ENCODE data around the gene NT5E. TPM values are rescaled to one million over a fixed set of nuclear protein-coding genes. Genes with fewer than 3 reads are reported as not detected.
A peak's percentile ranks its signal among the peaks of the same experiment; 100 is the strongest.

Gene NT5E
- total and polyA plus RNA-seq, 2 of the 13 experiments (the other 11 are each of a cell fraction or from before 2014, with no cell fraction given) = 9.5 to 33.0 TPM

GRCh38 chr6:85464722-85465150 is 14.9 kb downstream of the NT5E start:
- WGBS (ENCODE audit: low lambda C conversion rate) = 94% methylated on average over 4 of the region's 4 CpGs
- no TSS peak for BruUV-seq (replicated peaks)

More at GRCh38 chr6:85464722-85465150, 14.9 kb downstream of the NT5E start:
- ChIA-PET POLR2A (no interaction called here), CTCF (ENCODE audit: low intra/inter-chr PET ratio, low total read pairs) (no interaction called here)
- intact Hi-C loops (cut with micrococcal nuclease; ENCODE audit: unreplicated experiment) = no loop called here
- no peaks in the 10 kb centered on the region for H3K27me3 ChIP-seq (ENCODE audit: control insufficient read depth in 1 of 2, insufficient read depth in 2 of 2, low read length in 2 of 2)
- FAIRE-seq = no peak
- no peak for DNase-seq (ENCODE audit: low spot score)
- H3K79me2 ChIP-seq (ENCODE audit: insufficient read depth, low read length) = no peaks in the 10 kb centered on the region
- no peak overlapping the region for H2AFZ ChIP-seq (ENCODE audit: low read length)
- no peaks in the 10 kb centered on the region for H4K20me1 ChIP-seq (ENCODE audit: insufficient read depth, low read length)
- H3K9ac ChIP-seq (ENCODE audit: insufficient read depth, low read depth, low read length) = no peak overlapping the region
- no peak for ATAC-seq
- H3K27ac ChIP-seq (ENCODE audit: extremely low read length, insufficient read depth, low read length) = no peak overlapping the region
- no peaks in the 10 kb centered on the region for H3K9me3 ChIP-seq (ENCODE audit: low read length)
- peaks cover 62% of the 10 kb centered on the region for H3K4me1 ChIP-seq (ENCODE audit: insufficient read depth, low read length)
- 0 out of 2 replicates have a peak overlapping the region, but pooled peaks have one; percentile 45 for H3K4me2 ChIP-seq (ENCODE audit: low read depth, low read length)
- in situ Hi-C loops (cut with HindIII; ENCODE audit: extremely low pct_ligation_motif_present, low pct_unique_long_range_greater_than_20kb) = no loop called here
- TF ChIP-seq DBP (CRISPR knock-in tag; IDR thresholded peaks at IDR 0.05; ENCODE audit: not compliant biosample characterization) (no peak), MZF1 (CRISPR knock-in tag; IDR thresholded peaks at IDR 0.05; ENCODE audit: borderline replicate concordance) (no peak), SAFB2 (CRISPR knock-in tag; IDR thresholded peaks at IDR 0.05; ENCODE audit: borderline replicate concordance, low read depth) (no peak), RFXANK (CRISPR knock-in tag; IDR thresholded peaks at IDR 0.05) (no peak), RFXAP (CRISPR knock-in tag; IDR thresholded peaks at IDR 0.05; ENCODE audit: borderline replicate concordance) (no peak), MYC (CRISPR knock-in tag; IDR thresholded peaks at IDR 0.05; ENCODE audit: borderline replicate concordance) (no peak), THAP7 (CRISPR knock-in tag; IDR thresholded peaks at IDR 0.05) (no peak), YEATS2 (CRISPR knock-in tag; IDR thresholded peaks at IDR 0.05; ENCODE audit: borderline replicate concordance) (no peak), TAF1 (CRISPR knock-in tag; IDR thresholded peaks at IDR 0.05) (no peak), ZNF557 (CRISPR knock-in tag; IDR thresholded peaks at IDR 0.05) (no peak)
- peaks cover 0 to 1% of the 10 kb centered on the region in 2 experiments; a peak in 1 of 5 replicates for H3K36me3 ChIP-seq (replicated peaks in 1 of 2; ENCODE audit: control insufficient read depth in 1 of 2, insufficient read depth in 2 of 2, low read length in 2 of 2)
- no peak overlapping the region for H3K4me3 ChIP-seq (replicated peaks in 1 of 3; ENCODE audit: insufficient read depth in 1 of 3, low read depth in 2 of 3, low read length in 3 of 3)

All from HepG2 (cell line).